GM23338 (cell line): ENCODE measurements around the gene USP17L20. TPM values are rescaled to one million over a fixed set of nuclear protein-coding genes. Genes with fewer than 3 reads are reported as not detected.
"Not testable (repeated sequence)": the region's sequence is repeated elsewhere in the genome, so short reads cannot be mapped to it uniquely, and the experiment has no call there.

Experiments used
- ATAC-seq: fragments of 200-7000 bp; cut with Tn5 transposase; 3 replicates; pipeline ENCODE4 v1.9.1; 2020
- DNase-seq: peaks from one replicate; pipeline ENCODE4 v3.0.0-alpha.2; 2015; ENCODE audit warnings: low spot score
- H2AFZ ChIP-seq: fragments of 200-600 bp; sonication (generic); 2 replicates; pipeline ENCODE4 v1.8.0; 2016; ENCODE audit warnings: antibody characterized with exemption, mild to moderate bottlenecking, moderate library complexity
- H3F3A ChIP-seq: fragments of 200-600 bp; sonication (generic); replicated peaks from 2 replicates; pipeline ENCODE4 v1.8.0; 2017; ENCODE audit warnings: antibody characterized with exemption, mixed run types, low read depth
- H3K27ac ChIP-seq: fragments of 200-600 bp; sonication (generic); 2 replicates; pipeline ENCODE4 v1.6.1; 2016; ENCODE audit warnings: low read depth
- H3K27me3 ChIP-seq: fragments of 200-600 bp; sonication (generic); 2 replicates; pipeline ENCODE4 v1.8.0; 2016; ENCODE audit warnings: mild to moderate bottlenecking, mixed run types, moderate library complexity; ENCODE audit not compliant: insufficient read depth
- H3K36me3 ChIP-seq: fragments of 200-600 bp; sonication (generic); 2 replicates; pipeline ENCODE4 v1.8.0; 2016; ENCODE audit warnings: mild to moderate bottlenecking; ENCODE audit not compliant: insufficient read depth
- H3K4me1 ChIP-seq: fragments of 200-600 bp; sonication (generic); 2 replicates; pipeline ENCODE4 v1.8.0; 2016; ENCODE audit warnings: mild to moderate bottlenecking, moderate library complexity; ENCODE audit not compliant: insufficient read depth
- H3K4me2 ChIP-seq: fragments of 200-600 bp; sonication (generic); 2 replicates; pipeline ENCODE4 v1.7.1; 2017; ENCODE audit warnings: mixed run types
- H3K4me3 ChIP-seq: fragments of 200-600 bp; sonication (generic); 2 replicates; pipeline ENCODE4 v1.6.1; 2016; ENCODE audit warnings: mixed run types
- H3K79me2 ChIP-seq: fragments of 200-600 bp; sonication (generic); replicated peaks from 2 replicates; pipeline ENCODE4 v1.8.0; 2017; ENCODE audit warnings: mild to moderate bottlenecking; ENCODE audit not compliant: insufficient read depth
- H3K9me2 ChIP-seq: fragments of 200-600 bp; sonication (generic); 2 replicates; pipeline ENCODE4 v1.8.0; 2017; ENCODE audit not compliant: insufficient read depth
- H4K20me1 ChIP-seq: fragments of 200-600 bp; sonication (generic); replicated peaks from 2 replicates; pipeline ENCODE4 v1.8.0; 2017; ENCODE audit warnings: mild to moderate bottlenecking; ENCODE audit not compliant: insufficient read depth
- H3K27ac Mint-ChIP-seq: 2 replicates; pipeline ENCODE4 v1.8.0; 2020; ENCODE audit warnings: inconsistent platforms, mild to moderate bottlenecking, moderate library complexity, mixed read lengths
- H3K27me3 Mint-ChIP-seq: 3 replicates; pipeline ENCODE4 v1.8.0; 2022; ENCODE audit warnings: low read depth, mild to moderate bottlenecking, moderate library complexity, mixed read lengths, inconsistent platforms; ENCODE audit not compliant: insufficient read depth, poor library complexity
- H3K36me3 Mint-ChIP-seq: 3 replicates; pipeline ENCODE4 v1.8.0; 2021; ENCODE audit warnings: low read depth, mild to moderate bottlenecking, inconsistent platforms, moderate library complexity, mixed read lengths
- H3K4me1 Mint-ChIP-seq: 3 replicates; pipeline ENCODE4 v1.8.0; 2020; ENCODE audit warnings: mild to moderate bottlenecking, inconsistent platforms, mixed read lengths
- H3K4me3 Mint-ChIP-seq: 3 replicates; pipeline ENCODE4 v1.8.0; 2021; ENCODE audit warnings: moderate library complexity, mild to moderate bottlenecking, inconsistent platforms, mixed read lengths
- H3K9me3 Mint-ChIP-seq: 3 replicates; pipeline ENCODE4 v1.8.0; 2020; ENCODE audit warnings: moderate library complexity, mild to moderate bottlenecking, inconsistent platforms, mixed read lengths
- long read RNA-seq: library from polyadenylated mRNA; unstranded; transcript quantifications from one replicate; pipeline ENCODE4 v2.0.0, GENCODE V29; 2020; ENCODE audit not compliant: unreplicated experiment
- polyA plus RNA-seq: library from polyadenylated mRNA; unstranded; fragments of >200 nt; fragmentation: Nextera tagmentation; extraction: Ambion mirVana; gene quantifications from 2 replicates; pipeline ENCODE4 v1.2.1, GENCODE V29; 2016
- total RNA-seq: library from RNA; depleted of rRNA; stranded (reverse); fragments of >200 nt; shearing (Covaris generic); gene quantifications from 2 replicates; pipeline ENCODE4 v1.2.3, GENCODE V29; 2014; rRNA removed

Gene USP17L20, protein sequence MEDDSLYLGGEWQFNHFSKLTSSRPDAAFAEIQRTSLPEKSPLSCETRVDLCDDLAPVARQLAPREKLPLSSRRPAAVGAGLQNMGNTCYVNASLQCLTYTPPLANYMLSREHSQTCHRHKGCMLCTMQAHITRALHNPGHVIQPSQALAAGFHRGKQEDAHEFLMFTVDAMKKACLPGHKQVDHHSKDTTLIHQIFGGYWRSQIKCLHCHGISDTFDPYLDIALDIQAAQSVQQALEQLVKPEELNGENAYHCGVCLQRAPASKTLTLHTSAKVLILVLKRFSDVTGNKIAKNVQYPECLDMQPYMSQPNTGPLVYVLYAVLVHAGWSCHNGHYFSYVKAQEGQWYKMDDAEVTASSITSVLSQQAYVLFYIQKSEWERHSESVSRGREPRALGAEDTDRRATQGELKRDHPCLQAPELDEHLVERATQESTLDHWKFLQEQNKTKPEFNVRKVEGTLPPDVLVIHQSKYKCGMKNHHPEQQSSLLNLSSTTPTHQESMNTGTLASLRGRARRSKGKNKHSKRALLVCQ
- not detected in 2 replicates for total RNA-seq
- polyA plus RNA-seq: not detected in 2 replicates
- long read RNA-seq: 0 reads

DNA sequence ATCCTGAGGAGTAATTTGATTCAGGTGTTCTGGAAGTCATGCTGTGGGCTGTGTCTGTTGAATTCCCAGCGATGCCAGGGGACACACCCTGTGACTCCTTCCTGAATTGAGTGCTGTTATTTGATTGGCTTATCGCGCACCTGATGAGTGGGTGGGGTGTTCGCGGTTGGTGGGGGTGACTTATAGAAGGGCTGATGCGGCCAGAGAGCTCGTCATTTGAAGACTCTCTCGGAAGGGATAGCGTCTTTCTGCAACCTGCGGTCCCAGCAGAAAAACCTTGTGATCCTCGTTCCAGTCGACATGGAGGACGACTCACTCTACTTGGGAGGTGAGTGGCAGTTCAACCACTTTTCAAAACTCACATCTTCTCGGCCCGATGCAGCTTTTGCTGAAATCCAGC, at the start of gene USP17L20:
Gene USP17L20 (plus strand): TSS at position 301 of the 400 bp plus-strand sequence. CDS start 0 bp downstream, at position 301.
- H3F3A ChIP-seq: not testable (repeated sequence)

GRCh38 chr4:9210357-9210756, 47.6 kb upstream of the USP17L20 start, which contains the start of gene USP17L10:
Gene USP17L10, plus strand, starts transcription at chr4:9210657. Its CDS starts 0 bp downstream, at chr4:9210657.
- not testable (repeated sequence) for DNase-seq, H3K4me1 ChIP-seq, H3K4me2 ChIP-seq, H3F3A ChIP-seq, H3K27ac Mint-ChIP-seq, H3K36me3 ChIP-seq, H3K9me3 Mint-ChIP-seq, H3K4me3 Mint-ChIP-seq, H3K27me3 ChIP-seq, H3K36me3 Mint-ChIP-seq, H3K4me3 ChIP-seq, H3K27ac ChIP-seq, H3K79me2 ChIP-seq, H3K9me2 ChIP-seq, H3K27me3 Mint-ChIP-seq, H2AFZ ChIP-seq, H3K4me1 Mint-ChIP-seq, H4K20me1 ChIP-seq, ATAC-seq

More for the DNA sequence above, at the start of gene USP17L20:
- not testable (repeated sequence) for H3K79me2 ChIP-seq, H3K27me3 Mint-ChIP-seq, H3K27ac ChIP-seq, H3K4me3 ChIP-seq, ATAC-seq, H2AFZ ChIP-seq, H3K36me3 ChIP-seq, H3K36me3 Mint-ChIP-seq, H3K4me3 Mint-ChIP-seq, H3K4me1 ChIP-seq, H3K4me1 Mint-ChIP-seq, H3K27me3 ChIP-seq, DNase-seq, H4K20me1 ChIP-seq, H3K4me2 ChIP-seq, H3K9me3 Mint-ChIP-seq, H3K9me2 ChIP-seq, H3K27ac Mint-ChIP-seq

DNA sequence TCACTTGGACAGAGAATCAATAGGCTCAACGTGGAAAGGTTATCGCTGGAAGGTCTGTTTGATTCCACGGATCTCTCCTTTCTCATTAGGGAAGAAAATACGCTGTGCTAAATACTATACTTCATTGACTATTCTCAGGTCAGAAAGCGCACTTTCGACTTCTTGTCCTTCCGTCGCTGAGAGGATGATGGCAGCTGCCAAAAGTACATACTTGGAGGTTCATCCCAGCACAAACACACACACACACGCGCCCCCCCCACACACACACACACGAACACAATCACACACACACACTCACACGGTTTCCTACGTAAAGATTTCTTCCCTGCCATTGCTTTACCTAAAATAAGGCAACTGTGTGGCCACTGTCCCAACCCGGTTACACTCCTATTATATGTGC, 43.2 kb upstream of the USP17L20 start:
- H3K9me2 ChIP-seq, H3K4me3 ChIP-seq, DNase-seq, H4K20me1 ChIP-seq, H3K27ac Mint-ChIP-seq, H3K4me3 Mint-ChIP-seq, H3K79me2 ChIP-seq, H3K4me2 ChIP-seq, H3K36me3 ChIP-seq, H3K9me3 Mint-ChIP-seq, H3K27me3 ChIP-seq, H2AFZ ChIP-seq, H3F3A ChIP-seq, H3K4me1 Mint-ChIP-seq, H3K4me1 ChIP-seq, H3K27me3 Mint-ChIP-seq, H3K27ac ChIP-seq, ATAC-seq, H3K36me3 Mint-ChIP-seq: not testable (repeated sequence)

GRCh38 chr4:9215105-9215504, 42.8 kb upstream of the USP17L20 start, which contains the start of gene USP17L11:
Gene USP17L11, plus strand, starts transcription at chr4:9215405. Its CDS starts 0 bp downstream, at chr4:9215405.
- not testable (repeated sequence) for H3K36me3 ChIP-seq, H3K9me2 ChIP-seq, H3K4me1 ChIP-seq, H3K27ac Mint-ChIP-seq, H3K4me3 Mint-ChIP-seq, H3K27me3 Mint-ChIP-seq, H3K79me2 ChIP-seq, H3K27me3 ChIP-seq, H3K27ac ChIP-seq, H3K36me3 Mint-ChIP-seq, H3K4me2 ChIP-seq, H2AFZ ChIP-seq, H3K9me3 Mint-ChIP-seq, ATAC-seq, H4K20me1 ChIP-seq, H3K4me1 Mint-ChIP-seq, DNase-seq, H3K4me3 ChIP-seq, H3F3A ChIP-seq

DNA sequence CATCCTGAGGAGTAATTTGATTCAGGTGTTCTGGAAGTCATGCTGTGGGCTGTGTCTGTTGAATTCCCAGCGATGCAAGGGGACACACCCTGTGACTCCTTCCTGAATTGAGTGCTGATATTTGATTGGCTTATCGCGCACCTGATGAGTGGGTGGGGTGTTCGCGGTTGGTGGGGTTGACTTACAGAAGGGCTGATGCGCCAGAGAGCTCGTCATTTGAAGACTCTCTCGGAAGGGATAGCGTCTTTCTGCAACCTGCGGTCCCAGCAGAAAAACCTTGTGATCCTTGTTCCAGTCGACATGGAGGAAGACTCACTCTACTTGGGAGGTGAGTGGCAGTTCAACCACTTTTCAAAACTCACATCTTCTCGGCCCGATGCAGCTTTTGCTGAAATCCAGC, 38.1 kb upstream of the USP17L20 start, which contains the start of gene USP17L12:
Gene USP17L12 (plus strand): TSS at position 301 of the 400 bp plus-strand sequence. CDS start 0 bp downstream, at position 301.
- H3K27me3 Mint-ChIP-seq: not testable (repeated sequence)

GRCh38 chr4:9224596-9224995, 33.3 kb upstream of the USP17L20 start, which contains the start of gene USP17L13:
Gene USP17L13, plus strand, starts transcription at chr4:9224896. Its CDS starts 0 bp downstream, at chr4:9224896.
- H3K4me1 ChIP-seq, H3K27ac Mint-ChIP-seq, H3K4me2 ChIP-seq, H3K27me3 Mint-ChIP-seq, H3K9me2 ChIP-seq, H3K9me3 Mint-ChIP-seq, H3K36me3 Mint-ChIP-seq, H3K27me3 ChIP-seq, H3K4me3 Mint-ChIP-seq, DNase-seq, H3K36me3 ChIP-seq, H3K27ac ChIP-seq, H3F3A ChIP-seq, H4K20me1 ChIP-seq, ATAC-seq, H3K4me1 Mint-ChIP-seq, H2AFZ ChIP-seq, H3K79me2 ChIP-seq, H3K4me3 ChIP-seq: not testable (repeated sequence)

More for the DNA sequence above, 38.1 kb upstream of the USP17L20 start, which contains the start of gene USP17L12:
- H3K9me3 Mint-ChIP-seq, H3K27ac Mint-ChIP-seq, H3K36me3 Mint-ChIP-seq, H4K20me1 ChIP-seq, DNase-seq, H3F3A ChIP-seq, H3K36me3 ChIP-seq, H3K4me3 ChIP-seq, H2AFZ ChIP-seq, H3K27ac ChIP-seq, H3K79me2 ChIP-seq, H3K27me3 ChIP-seq, H3K4me3 Mint-ChIP-seq, H3K4me2 ChIP-seq, ATAC-seq, H3K9me2 ChIP-seq, H3K4me1 ChIP-seq, H3K4me1 Mint-ChIP-seq: not testable (repeated sequence)
